SK-N-SH (cell line): ENCODE measurements around the gene ATP6V0B. TPM values are rescaled to one million over a fixed set of nuclear protein-coding genes. Genes with fewer than 3 reads are reported as not detected.
A peak's percentile ranks its signal among the peaks of the same experiment; 100 is the strongest.

Source experiments
- CTCF ChIA-PET: fragments of 300-600, 350-600 bp; formaldehyde crosslinking; extraction: SDS; loops from one replicate; lab custom pipeline; 2021; lab: Yijun Ruan, JAX
- POLR2A ChIA-PET: fragments of 350-600 bp; sonication (Branson Sonifier 250); formaldehyde crosslinking; extraction: SDS; loops from one replicate; lab custom pipeline; 2020; ENCODE audit warnings: antibody characterized with exemption, inconsistent platforms; lab: Yijun Ruan, JAX
- DNase-seq: peaks from one replicate; pipeline ENCODE4 v3.0.0; 2012
- H2AFZ ChIP-seq: fragments of 200-600 bp; sonication (generic); 2 replicates; pipeline ENCODE4 v1.8.1; 2016; ENCODE audit warnings: antibody characterized with exemption, mild to moderate bottlenecking, low read depth
- H3F3A ChIP-seq: fragments of 200-600 bp; sonication (generic); replicated peaks from 2 replicates; pipeline ENCODE3; 2016; ENCODE audit warnings: antibody characterized with exemption, mild to moderate bottlenecking; ENCODE audit not compliant: insufficient read depth
- H3K27ac ChIP-seq, 2 experiments: fragments of 200-500 bp in 1 of 2; fragments of 200-600 bp in 1 of 2; sonication (Bioruptor generic) in 1 of 2; sonication (generic), shearing (Covaris generic) in 1 of 2; 2 replicates each; pipeline versions ENCODE4 v1.5.1 to v1.6.1; 2014 to 2016; ENCODE audit warnings: low read depth in 2 of 2, inconsistent platforms in 1 of 2, low read length in 1 of 2, mild to moderate bottlenecking in 1 of 2, mixed read lengths in 1 of 2
- H3K27me3 ChIP-seq: fragments of 200-600 bp; sonication (generic), shearing (Covaris generic); 2 replicates; pipeline ENCODE4 v1.6.1; 2016; ENCODE audit warnings: mixed run types; ENCODE audit not compliant: insufficient read depth
- H3K36me3 ChIP-seq, 2 experiments: fragments of 200-500 bp in 1 of 2; fragments of 200-600 bp in 1 of 2; sonication (Bioruptor generic) in 1 of 2; sonication (generic) in 1 of 2; replicated peaks in 1 of 2; 2 replicates each; pipeline versions ENCODE3 to v1.5.1; 2014 to 2016; ENCODE audit warnings: low read length in 1 of 2, mild to moderate bottlenecking in 1 of 2; ENCODE audit not compliant: insufficient read depth in 2 of 2, control insufficient read depth in 1 of 2
- H3K4me1 ChIP-seq, 2 experiments: fragments of 200-500 bp in 1 of 2; fragments of 200-600 bp in 1 of 2; sonication (Bioruptor generic) in 1 of 2; sonication (generic), shearing (Covaris generic) in 1 of 2; 2 replicates each; pipeline versions ENCODE4 v1.5.1 to v1.6.1; 2014 to 2016; ENCODE audit warnings: low read depth in 1 of 2, low read length in 1 of 2, mixed run types in 1 of 2; ENCODE audit not compliant: insufficient read depth in 2 of 2, control insufficient read depth in 1 of 2
- H3K4me2 ChIP-seq: fragments of 200-600 bp; sonication (generic), shearing (Covaris generic); 2 replicates; pipeline ENCODE4 v1.6.1; 2017; ENCODE audit warnings: mixed run types
- H3K4me3 ChIP-seq, 2 experiments: fragments of 200-500 bp in 1 of 2; fragments of 200-600 bp in 1 of 2; sonication (Bioruptor generic) in 1 of 2; sonication (generic), shearing (Covaris generic) in 1 of 2; 2 replicates each; pipeline versions ENCODE4 v1.5.1 to v1.8.1; 2014 to 2016; ENCODE audit warnings: low read depth in 2 of 2, inconsistent platforms in 1 of 2, low read length in 1 of 2, mild to moderate bottlenecking in 1 of 2, mixed read lengths in 1 of 2, moderate library complexity in 1 of 2
- H3K79me2 ChIP-seq: fragments of 200-600 bp; sonication (generic); 2 replicates; pipeline ENCODE4 v1.8.1; 2017; ENCODE audit warnings: mild to moderate bottlenecking; ENCODE audit not compliant: insufficient read depth
- H3K9ac ChIP-seq: fragments of 200-600 bp; sonication (generic); 2 replicates; pipeline ENCODE4 v1.6.1; 2017; ENCODE audit warnings: mixed run types
- H3K9me2 ChIP-seq: fragments of 200-600 bp; sonication (generic); 2 replicates; pipeline ENCODE4 v1.6.1; 2017; ENCODE audit warnings: mixed run types
- H3K9me3 ChIP-seq: fragments of 200-600 bp; sonication (generic); 2 replicates; pipeline ENCODE4 v1.6.1; 2017; ENCODE audit warnings: mixed run types, mild to moderate bottlenecking, moderate library complexity
- H4K20me1 ChIP-seq: fragments of 200-600 bp; sonication (generic); 2 replicates; pipeline ENCODE4 v1.6.1; 2017; ENCODE audit warnings: mild to moderate bottlenecking, mixed run types; ENCODE audit not compliant: insufficient read depth
- EP300 ChIP-seq, 2 experiments: IDR thresholded peaks; 2 replicates each; pipeline versions ENCODE4 v1.4.0 to v1.6.1; 2012; ENCODE audit warnings: borderline replicate concordance in 1 of 2, low read depth in 1 of 2, low read length in 1 of 2
- EZH2phosphoT487 ChIP-seq: fragments of 200-600 bp; sonication (generic); IDR thresholded peaks from 2 replicates; pipeline ENCODE4 v1.6.1; 2017; ENCODE audit warnings: low read depth, mixed run types, mild to moderate bottlenecking, antibody characterized with exemption, moderate library complexity, borderline replicate concordance
- FOSL2 ChIP-seq: IDR thresholded peaks from 2 replicates; pipeline ENCODE4 v1.4.0; 2012; ENCODE audit warnings: low read depth, mild to moderate bottlenecking, moderate library complexity, borderline replicate concordance
- FOXJ3 ChIP-seq: sonication (generic); formaldehyde crosslinking; IDR thresholded peaks from 2 replicates; pipeline ENCODE4 v1.5.1; 2020; ENCODE audit warnings: mild to moderate bottlenecking, missing genetic modification reagents
- FOXM1 ChIP-seq: IDR thresholded peaks from 2 replicates; pipeline ENCODE4 v1.4.0; 2012; ENCODE audit warnings: low read depth, mild to moderate bottlenecking
- GATA2 ChIP-seq: sonication (generic); formaldehyde crosslinking; IDR thresholded peaks from 2 replicates; pipeline ENCODE4 v1.5.0; 2020; ENCODE audit warnings: mild to moderate bottlenecking, missing genetic modification reagents
- IRF3 ChIP-seq: fragments of 150-350 bp; IDR thresholded peaks from 2 replicates; pipeline ENCODE4 v1.6.1; 2016; ENCODE audit warnings: mild to moderate bottlenecking, low read depth, low read length
- MEF2A ChIP-seq: IDR thresholded peaks from 2 replicates; pipeline ENCODE4 v1.4.0; 2012; ENCODE audit warnings: low read depth, borderline replicate concordance
- NFIC ChIP-seq: IDR thresholded peaks from 2 replicates; pipeline ENCODE4 v1.4.0; 2012; ENCODE audit warnings: borderline replicate concordance
- REST ChIP-seq: IDR thresholded peaks from 2 replicates; pipeline ENCODE4 v1.6.1; 2012; ENCODE audit warnings: mild to moderate bottlenecking, low read depth, low read length, moderate library complexity
- YY1 ChIP-seq: IDR thresholded peaks from 2 replicates; pipeline ENCODE4 v1.4.0; 2012; ENCODE audit warnings: low read depth, mild to moderate bottlenecking
- WGBS: methylation state at CpG from one replicate; pipeline ENCODE4 v1.1.6; 2017; ENCODE audit warnings: low lambda C conversion rate; 5-methylcytosine and 5-hydroxymethylcytosine counted together
- polyA plus RNA-seq, 3 experiments: library from polyadenylated mRNA; depleted of rRNA; stranded (reverse); fragments of >200 nt; gene quantifications; 2 replicates each; pipeline ENCODE4 v1.2.3, GENCODE V29; 2012
- TF ChIP-seq, protein P1 (sequence below): fragments of 150-350 bp; IDR thresholded peaks from 2 replicates; pipeline ENCODE4 v1.6.1; 2017; ENCODE audit warnings: antibody characterized with exemption, low read length, low read depth, borderline replicate concordance

The ATP6V0B gene
- polyA plus RNA-seq, 1 of the 3 experiments (the other 2 are of a cell fraction): 180 TPM

DNA sequence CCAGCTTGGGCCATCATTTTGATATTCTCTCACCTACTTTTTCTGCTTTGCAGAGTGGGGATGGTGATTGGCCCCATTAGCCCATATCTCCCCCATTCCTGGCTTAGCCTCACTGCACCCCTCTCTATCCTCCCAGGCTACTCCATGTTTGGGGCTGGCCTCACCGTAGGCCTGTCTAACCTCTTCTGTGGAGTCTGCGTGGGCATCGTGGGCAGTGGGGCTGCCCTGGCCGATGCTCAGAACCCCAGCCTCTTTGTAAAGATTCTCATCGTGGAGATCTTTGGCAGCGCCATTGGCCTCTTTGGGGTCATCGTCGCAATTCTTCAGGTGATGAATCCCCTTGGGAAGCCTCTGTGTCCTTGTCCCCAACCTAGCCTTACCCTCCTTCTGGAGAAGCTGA, 2.1 kb downstream of the ATP6V0B start:
- no peak overlapping the region for H3K9ac ChIP-seq
- H3K9me3 ChIP-seq: no peaks in the 10 kb centered on the region
- peaks cover 17% of the 10 kb centered on the region for H4K20me1 ChIP-seq
- H3F3A ChIP-seq: peaks cover 9% of the 10 kb centered on the region
- H3K36me3 ChIP-seq: peaks cover 16 to 42% of the 10 kb centered on the region in 2 experiments
- H3K27ac ChIP-seq: no peak overlapping the region
- no peak for DNase-seq
- no peak overlapping the region for H2AFZ ChIP-seq
- POLR2A ChIA-PET: interaction anchor here (1.8 kb wide), 1 partner anchor 19 kb away, joined by 5 read pairs; no protein-coding TSS in a partner anchor
- H3K4me2 ChIP-seq: 0 out of 2 replicates have a peak overlapping the region, but pooled peaks have one; percentile 88
- no peak overlapping the region for H3K4me3 ChIP-seq
- H3K27me3 ChIP-seq: no peaks in the 10 kb centered on the region
- H3K4me1 ChIP-seq: peaks cover 8 to 50% of the 10 kb centered on the region in 2 experiments; a peak in 1 of 4 replicates
- TF ChIP-seq MEF2A (no peak), FOSL2 (no peak), REST (no peak), YY1 (no peak), NFIC (no peak), IRF3 (no peak), EP300 (IDR thresholded peaks at IDR 0.05; ENCODE audit: borderline replicate concordance in 1 of 2, low read depth in 1 of 2, low read length in 1 of 2) (no peak), FOXM1 (no peak), FOXJ3 (CRISPR knock-in tag) (no peak), GATA2 (CRISPR knock-in tag) (no peak), EZH2phosphoT487 (no peak)
- TF ChIP-seq, protein P1, sequence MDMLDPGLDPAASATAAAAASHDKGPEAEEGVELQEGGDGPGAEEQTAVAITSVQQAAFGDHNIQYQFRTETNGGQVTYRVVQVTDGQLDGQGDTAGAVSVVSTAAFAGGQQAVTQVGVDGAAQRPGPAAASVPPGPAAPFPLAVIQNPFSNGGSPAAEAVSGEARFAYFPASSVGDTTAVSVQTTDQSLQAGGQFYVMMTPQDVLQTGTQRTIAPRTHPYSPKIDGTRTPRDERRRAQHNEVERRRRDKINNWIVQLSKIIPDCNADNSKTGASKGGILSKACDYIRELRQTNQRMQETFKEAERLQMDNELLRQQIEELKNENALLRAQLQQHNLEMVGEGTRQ: no peak
- CTCF ChIA-PET: interaction anchor here (1.0 to 2.4 kb wide), 4 partner anchors 26 to 447 kb away, joined by 3 to 10 read pairs (median 6); no protein-coding TSS in a partner anchor
- no peaks in the 10 kb centered on the region for H3K9me2 ChIP-seq
- 97% methylated on average over 8 of the region's 8 CpGs for WGBS
- peaks cover 64% of the 10 kb centered on the region for H3K79me2 ChIP-seq
